Panc1 (cell line): ENCODE measurements around the gene ELMO1. TPM values are rescaled to one million over a fixed set of nuclear protein-coding genes. Genes with fewer than 3 reads are reported as not detected.

Source experiments
- ATAC-seq: fragments of 200-7000 bp; cut with Tn5 transposase; 2 replicates; pipeline ENCODE4 v1.9.1; 2020; ENCODE audit warnings: mild to moderate bottlenecking, moderate library complexity
- BruUV-seq: library from RNA; stranded (reverse); fragments of 400-500 nt; replicated peaks from 2 replicates; lab custom pipeline; 2021; lab: Mats Ljungman, UMichigan
- CTCF ChIA-PET: fragments of 300-600 bp; sonication (Branson Sonifier 250); formaldehyde crosslinking; loops from one replicate; lab custom pipeline; 2022; ENCODE audit warnings: antibody characterized with exemption; lab: Charles Lee
- POLR2A ChIA-PET: fragments of 300-600 bp; sonication (Branson Sonifier 250); formaldehyde crosslinking; loops from one replicate; lab custom pipeline; 2022; ENCODE audit warnings: antibody characterized with exemption; lab: Charles Lee
- DNase-seq: peaks from one replicate; pipeline ENCODE4 v3.0.0-alpha.2; 2010; ENCODE audit warnings: low read depth, low spot score
- H3K27ac ChIP-seq: 2 replicates; pipeline ENCODE4 v1.5.1; 2011; ENCODE audit warnings: mild to moderate bottlenecking, low read length, inconsistent platforms
- H3K27me3 ChIP-seq: fragments of 200-500 bp; sonication (Bioruptor generic); 2 replicates; pipeline ENCODE4 v1.6.0; 2014; ENCODE audit warnings: low read length, inconsistent platforms; ENCODE audit not compliant: control insufficient read depth, insufficient read depth
- H3K36me3 ChIP-seq: fragments of 200-500 bp; sonication (Bioruptor generic); 2 replicates; pipeline ENCODE4 v1.5.1; 2014; ENCODE audit warnings: inconsistent platforms, mild to moderate bottlenecking, low read length, moderate library complexity; ENCODE audit not compliant: control insufficient read depth, insufficient read depth
- H3K4me1 ChIP-seq: 2 replicates; pipeline ENCODE4 v1.5.1; 2011; ENCODE audit warnings: inconsistent platforms, mild to moderate bottlenecking, low read length, moderate library complexity; ENCODE audit not compliant: control insufficient read depth, insufficient read depth
- H3K4me3 ChIP-seq, 2 experiments: 2 replicates each; pipeline ENCODE4 v1.5.1; 2011 to 2012; ENCODE audit warnings: low read depth in 2 of 2, low read length in 2 of 2, mild to moderate bottlenecking in 2 of 2, inconsistent platforms in 1 of 2, moderate library complexity in 1 of 2
- H3K9me3 ChIP-seq: fragments of 200-500 bp; sonication (Bioruptor generic); 2 replicates; pipeline ENCODE4 v1.5.1; 2014; ENCODE audit warnings: low read depth, mild to moderate bottlenecking, inconsistent platforms, low read length, moderate library complexity; ENCODE audit not compliant: control insufficient read depth, insufficient read depth
- CTCF ChIP-seq: fragments of 450-650 bp; IDR thresholded peaks from 2 replicates; pipeline ENCODE4 v1.5.1; 2017; ENCODE audit warnings: mild to moderate bottlenecking
- POLR2AphosphoS5 ChIP-seq: IDR thresholded peaks from 2 replicates; pipeline ENCODE4 v1.6.1; 2012; ENCODE audit warnings: mild to moderate bottlenecking, low read depth, low read length, moderate library complexity
- SIN3A ChIP-seq: IDR thresholded peaks from 2 replicates; pipeline ENCODE4 v1.6.1; 2012; ENCODE audit warnings: low read depth, mild to moderate bottlenecking, low read length, moderate library complexity, borderline replicate concordance; ENCODE audit not compliant: insufficient read depth
- TCF7L2 ChIP-seq: IDR thresholded peaks from 2 replicates; pipeline ENCODE4 v1.6.1; 2011; ENCODE audit warnings: mild to moderate bottlenecking, low read depth, low read length, inconsistent platforms
- in situ Hi-C: cut with HindIII; loops from 2 replicates; pipeline ENCODE4 v1.10.0; 2016; ENCODE audit warnings: low sequenced_read_pairs, low pct_unique_long_range_greater_than_20kb
- intact Hi-C: fragments of 100-400 bp; cut with micrococcal nuclease; formaldehyde crosslinking; loops from one replicate; pipeline ENCODE4 v1.10.0; 2022; ENCODE audit not compliant: unreplicated experiment
- total RNA-seq: library from RNA; stranded (reverse); gene quantifications from one replicate; pipeline ENCODE4 v1.2.1, GENCODE V29; 2021; ENCODE audit not compliant: unreplicated experiment
- TF ChIP-seq, protein P1 (sequence below), 2 experiments: IDR thresholded peaks; 2 replicates each; pipeline ENCODE4 v1.6.1; 2011 to 2012; ENCODE audit warnings: low read depth in 2 of 2, control low read depth in 1 of 2, low read length in 1 of 2, mild to moderate bottlenecking in 1 of 2, moderate library complexity in 1 of 2; ENCODE audit not compliant: insufficient read depth in 1 of 2

Gene ELMO1
- total RNA-seq, 1 experiment from 2014 or later = 0.80 TPM

DNA sequence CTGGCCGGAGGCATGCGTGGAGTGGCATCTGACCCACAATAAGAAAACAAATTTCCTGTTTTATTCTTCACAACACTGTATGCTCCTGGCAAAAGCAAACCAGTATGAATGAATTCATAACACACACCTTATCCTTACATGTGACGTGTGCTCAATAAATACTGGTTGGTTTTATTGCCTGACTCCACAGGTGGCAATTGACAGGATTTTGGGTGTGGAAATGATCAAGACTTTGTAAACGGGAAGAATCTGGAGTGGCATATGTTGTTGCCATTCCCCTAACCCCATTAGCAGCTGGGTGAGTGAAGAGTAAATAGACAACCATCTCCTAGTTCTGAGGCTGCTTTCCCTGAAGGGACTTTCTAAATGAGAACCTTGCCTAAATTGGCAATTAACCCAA, 508.8 kb downstream of the ELMO1 start:
- no peaks in the 10 kb centered on the region for H3K4me1 ChIP-seq
- BruUV-seq = no TSS peak
- in situ Hi-C loops = no loop called here
- no peaks in the 10 kb centered on the region for H3K36me3 ChIP-seq
- H3K27ac ChIP-seq = no peak overlapping the region
- ATAC-seq (no peak), DNase-seq (no peak)
- no peaks in the 10 kb centered on the region for H3K27me3 ChIP-seq
- H3K9me3 ChIP-seq = peaks cover 72% of the 10 kb centered on the region
- TF ChIP-seq POLR2AphosphoS5 (no peak), TCF7L2 (no peak), CTCF (no peak), SIN3A (no peak)
- TF ChIP-seq, protein P1, sequence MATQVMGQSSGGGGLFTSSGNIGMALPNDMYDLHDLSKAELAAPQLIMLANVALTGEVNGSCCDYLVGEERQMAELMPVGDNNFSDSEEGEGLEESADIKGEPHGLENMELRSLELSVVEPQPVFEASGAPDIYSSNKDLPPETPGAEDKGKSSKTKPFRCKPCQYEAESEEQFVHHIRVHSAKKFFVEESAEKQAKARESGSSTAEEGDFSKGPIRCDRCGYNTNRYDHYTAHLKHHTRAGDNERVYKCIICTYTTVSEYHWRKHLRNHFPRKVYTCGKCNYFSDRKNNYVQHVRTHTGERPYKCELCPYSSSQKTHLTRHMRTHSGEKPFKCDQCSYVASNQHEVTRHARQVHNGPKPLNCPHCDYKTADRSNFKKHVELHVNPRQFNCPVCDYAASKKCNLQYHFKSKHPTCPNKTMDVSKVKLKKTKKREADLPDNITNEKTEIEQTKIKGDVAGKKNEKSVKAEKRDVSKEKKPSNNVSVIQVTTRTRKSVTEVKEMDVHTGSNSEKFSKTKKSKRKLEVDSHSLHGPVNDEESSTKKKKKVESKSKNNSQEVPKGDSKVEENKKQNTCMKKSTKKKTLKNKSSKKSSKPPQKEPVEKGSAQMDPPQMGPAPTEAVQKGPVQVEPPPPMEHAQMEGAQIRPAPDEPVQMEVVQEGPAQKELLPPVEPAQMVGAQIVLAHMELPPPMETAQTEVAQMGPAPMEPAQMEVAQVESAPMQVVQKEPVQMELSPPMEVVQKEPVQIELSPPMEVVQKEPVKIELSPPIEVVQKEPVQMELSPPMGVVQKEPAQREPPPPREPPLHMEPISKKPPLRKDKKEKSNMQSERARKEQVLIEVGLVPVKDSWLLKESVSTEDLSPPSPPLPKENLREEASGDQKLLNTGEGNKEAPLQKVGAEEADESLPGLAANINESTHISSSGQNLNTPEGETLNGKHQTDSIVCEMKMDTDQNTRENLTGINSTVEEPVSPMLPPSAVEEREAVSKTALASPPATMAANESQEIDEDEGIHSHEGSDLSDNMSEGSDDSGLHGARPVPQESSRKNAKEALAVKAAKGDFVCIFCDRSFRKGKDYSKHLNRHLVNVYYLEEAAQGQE (IDR thresholded peaks at IDR 0.05; ENCODE audit: insufficient read depth in 1 of 2, low read depth in 2 of 2, low read length in 1 of 2) = no peak
- POLR2A ChIA-PET = no interaction called here
- intact Hi-C loops = no loop called here
- H3K4me3 ChIP-seq = no peak overlapping the region
- CTCF ChIA-PET = no interaction called here

DNA sequence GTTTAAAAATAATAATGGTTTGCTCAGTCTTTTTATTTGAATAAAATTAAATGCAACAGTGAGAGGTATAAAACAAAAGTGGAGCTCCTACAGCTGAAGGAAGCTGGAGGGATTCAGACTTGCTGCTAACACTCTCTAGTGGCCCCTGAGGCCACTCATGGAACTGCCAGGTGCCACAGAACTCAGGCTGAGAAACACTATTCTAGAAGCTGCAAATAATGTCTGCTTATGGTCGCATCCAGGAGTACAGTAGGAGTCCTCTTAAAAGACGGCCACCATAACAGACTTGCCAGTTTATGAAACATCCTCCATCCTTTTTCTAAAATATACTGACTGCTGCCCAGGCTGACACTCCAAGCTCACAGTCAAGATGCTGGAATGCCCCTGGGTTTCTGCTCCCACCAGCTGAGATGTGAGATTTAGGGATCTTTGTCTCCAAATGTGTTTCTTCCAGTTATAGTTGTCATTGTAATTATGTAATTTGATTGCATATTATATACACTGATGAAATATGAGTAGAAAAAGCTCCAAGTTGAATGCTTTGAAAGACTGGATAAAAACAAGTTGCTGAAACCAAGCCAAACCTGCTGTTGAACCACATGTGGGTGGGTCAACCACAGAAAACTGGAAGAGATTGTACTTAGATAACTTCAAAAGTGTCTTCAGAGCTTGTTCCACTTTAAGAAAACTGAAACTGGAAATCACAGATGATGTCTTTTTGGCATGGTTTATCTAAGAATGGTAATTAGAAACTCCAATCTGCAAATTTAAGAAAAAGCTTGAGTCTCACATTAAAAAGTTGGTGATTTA, 510.7 kb downstream of the ELMO1 start:
- no peaks in the 10 kb centered on the region for H3K27me3 ChIP-seq
- no peaks in the 10 kb centered on the region for H3K36me3 ChIP-seq
- peaks cover 67% of the 10 kb centered on the region for H3K9me3 ChIP-seq
- POLR2A ChIA-PET = no interaction called here
- in situ Hi-C loops = no loop called here
- no peaks in the 10 kb centered on the region for H3K4me1 ChIP-seq
- intact Hi-C loops = no loop called here
- ATAC-seq (no peak), DNase-seq (no peak)
- CTCF ChIA-PET = no interaction called here
- H3K27ac ChIP-seq = no peak overlapping the region
- H3K4me3 ChIP-seq = no peak overlapping the region
- BruUV-seq = no TSS peak
- TF ChIP-seq, protein P1 (IDR thresholded peaks at IDR 0.05; ENCODE audit: insufficient read depth in 1 of 2, low read depth in 2 of 2, low read length in 1 of 2) = no peak
- TF ChIP-seq CTCF (0 out of 2 replicates have a peak, but pooled peaks have one; percentile 16), POLR2AphosphoS5 (no peak), SIN3A (no peak), TCF7L2 (no peak)
